A673 (cell line): ENCODE results near the gene OTX2.

Experiments
- CTCF ChIP-seq: fragments of 300-800, 200-600 bp; sonication (generic); conservative IDR thresholded peaks from 2 replicates; pipeline ENCODE4 v1.5.1; 2017; ENCODE audit warnings: low read depth, mild to moderate bottlenecking, antibody characterized with exemption, low read length, moderate library complexity, mixed read lengths
- EZH2 ChIP-seq: fragments of 200-600 bp; sonication (generic); IDR thresholded peaks from 2 replicates; pipeline ENCODE4 v1.6.1; 2017; ENCODE audit warnings: borderline replicate concordance, low read depth, mild to moderate bottlenecking, mixed read lengths, antibody characterized with exemption, low read length; ENCODE audit not compliant: poor library complexity, severe bottlenecking

GRCh38 chr14:56809270-56810146 is 771 bp downstream of the OTX2 start:
- TF ChIP-seq CTCF (no peak), EZH2 (no peak)
